AG04449 (cell line): ENCODE data around the gene C17orf50.
A peak's percentile ranks its signal among the peaks of the same experiment; 100 is the strongest.

Source experiments
- CTCF ChIA-PET: fragments of 350-600 bp; formaldehyde crosslinking; extraction: SDS; loops from one replicate; lab custom pipeline; 2021; ENCODE audit warnings: antibody characterized with exemption; lab: Yijun Ruan, JAX
- POLR2A ChIA-PET: fragments of 400-600, 350-600 bp; formaldehyde crosslinking; extraction: SDS; loops from one replicate; lab custom pipeline; 2020; ENCODE audit warnings: antibody characterized with exemption, inconsistent platforms; lab: Yijun Ruan, JAX
- DNase-seq: peaks from one replicate; pipeline ENCODE4 v3.0.0-alpha.2; 2010; ENCODE audit warnings: low read depth, low spot score
- H3K4me3 ChIP-seq: 2 replicates; pipeline ENCODE4 v1.5.1; 2011; ENCODE audit warnings: low read depth, mild to moderate bottlenecking, control low read depth, low read length
- CTCF ChIP-seq: IDR thresholded peaks from one replicate; pipeline ENCODE4 v1.5.1; 2011; ENCODE audit warnings: mild to moderate bottlenecking, moderate library complexity, low read length, control low read depth, inconsistent platforms; ENCODE audit not compliant: insufficient read depth; ENCODE audit errors: missing control alignments

C17orf50 gene

GRCh38 chr17:35731239-35731916 is 29.3 kb upstream of the C17orf50 start, which contains the start of gene RASL10B:
RASL10B (plus strand) TSS chr17:35731639; CDS start chr17:35735185, 3,546 bp downstream.
- peak within 1 kb of the TSS; percentile 64 for H3K4me3 ChIP-seq
- DNase-seq, result no peak
- ChIA-PET POLR2A (interaction anchor here (0.9 to 1.1 kb wide), 2 partner anchors 12 to 358 kb away, joined by 3 read pairs; partner anchors contain the start of gene SLFN11), CTCF (interaction anchor here (0.6 to 6.5 kb wide), 11 partner anchors 8 to 419 kb away, joined by 3 to 43 read pairs (median 4); no protein-coding TSS in a partner anchor)
- no peak for TF ChIP-seq CTCF

DNA sequence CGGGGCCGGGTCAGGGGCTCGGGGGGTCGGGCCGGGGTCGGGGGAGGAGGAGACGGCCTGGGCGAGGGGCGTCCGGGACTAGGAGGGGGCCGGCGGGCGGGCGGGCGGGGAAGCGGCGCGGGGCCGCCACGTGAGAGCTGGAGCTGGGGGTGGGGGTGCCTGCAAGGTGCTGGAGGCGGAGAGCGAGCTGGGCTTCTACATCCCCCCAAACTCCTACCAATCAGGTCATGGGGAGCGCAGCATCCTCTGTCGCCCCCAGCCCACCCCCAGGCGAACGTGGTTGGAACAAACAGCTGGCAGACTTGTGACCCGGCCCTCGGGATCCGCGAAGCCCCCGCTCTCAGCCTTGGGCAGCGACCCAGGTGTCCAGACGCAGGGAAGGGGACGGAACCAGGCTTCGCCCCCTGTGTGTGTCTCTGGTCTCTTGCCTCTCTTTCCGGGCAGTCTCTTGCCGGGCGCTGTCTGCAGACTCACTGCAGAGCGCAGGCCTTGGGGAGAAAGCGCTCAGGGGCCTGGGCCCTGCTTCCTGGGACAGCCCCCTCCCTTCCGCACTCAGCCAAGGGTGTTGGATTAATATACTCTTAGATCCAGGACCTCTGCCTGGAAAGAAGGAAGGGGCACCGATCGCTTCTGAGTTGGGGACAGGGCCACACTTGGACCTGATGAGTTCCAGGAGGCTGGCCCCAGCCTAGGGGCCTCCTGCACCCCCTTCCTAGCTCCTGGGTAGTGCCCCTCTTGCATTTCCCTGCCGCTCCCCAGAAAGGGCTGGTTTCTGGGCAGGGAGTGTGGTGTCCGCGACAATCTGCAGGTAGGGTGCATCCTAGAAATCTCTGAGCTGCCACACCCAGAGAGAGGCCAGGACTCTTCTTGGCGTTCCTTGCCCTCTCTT is 28.5 kb upstream of the C17orf50 start:
- CTCF ChIA-PET, result interaction anchor here (0.6 to 6.5 kb wide), 11 partner anchors 9 to 420 kb away, joined by 3 to 43 read pairs (median 4); no protein-coding TSS in a partner anchor
- POLR2A ChIA-PET, result interaction anchor here (0.9 to 1.1 kb wide), 2 partner anchors 11 to 359 kb away, joined by 3 read pairs; partner anchors contain the start of gene SLFN11
- H3K4me3 ChIP-seq, result peak overlapping the region; percentile 64
- DNase-seq, result no peak
- no peak for TF ChIP-seq CTCF

- TF ChIP-seq CTCF, result no peak
- no peak for DNase-seq
- ChIA-PET POLR2A (no interaction called here), CTCF (interaction anchor here (1.7 to 6.5 kb wide), 4 partner anchors 11 to 119 kb away, joined by 7 to 43 read pairs (median 8); no protein-coding TSS in a partner anchor)
- peak overlapping the region; percentile 6; the same call in 1 of the 2 replicates for H3K4me3 ChIP-seq
Measured at GRCh38 chr17:35732806-35733136, 27.9 kb upstream of the C17orf50 start.

DNA sequence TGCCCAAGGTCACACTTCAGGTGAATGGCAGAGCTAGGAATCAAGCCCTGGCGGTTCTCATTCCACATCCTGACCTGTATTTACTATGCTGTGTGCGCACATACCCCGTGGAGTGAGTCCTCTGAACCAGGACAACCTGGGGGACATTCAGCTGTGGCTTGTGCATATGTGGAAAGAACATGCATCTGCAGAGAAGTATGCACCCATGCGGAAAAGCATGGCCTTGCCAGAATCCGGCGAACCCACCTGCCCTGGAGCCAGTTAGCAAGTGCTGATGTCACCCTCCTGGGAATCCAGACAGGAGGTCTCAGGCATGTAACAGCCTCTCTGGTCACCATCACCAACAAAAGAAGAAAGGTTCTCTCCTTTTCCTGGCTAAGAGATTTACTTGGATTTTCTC is 27.3 kb upstream of the C17orf50 start:
- POLR2A ChIA-PET, result no interaction called here
- DNase-seq, result no peak
- no peak for TF ChIP-seq CTCF
- H3K4me3 ChIP-seq, result no peak overlapping the region
- CTCF ChIA-PET, result interaction anchor here (1.7 to 6.5 kb wide), 4 partner anchors 11 to 120 kb away, joined by 7 to 43 read pairs (median 8); no protein-coding TSS in a partner anchor

GRCh38 chr17:35734396-35734795 is 26.3 kb upstream of the C17orf50 start:
- CTCF ChIA-PET, result interaction anchor here (2.1 to 6.5 kb wide), 3 partner anchors 13 to 121 kb away, joined by 7 to 43 read pairs (median 9); no protein-coding TSS in a partner anchor
- POLR2A ChIA-PET, result no interaction called here
- no peak for DNase-seq
- no peak for TF ChIP-seq CTCF
- no peak overlapping the region for H3K4me3 ChIP-seq
